GM19035 (cell line): Measurements from ENCODE around the gene SRPK1.

Source experiments
- ATAC-seq: cut with Tn5 transposase; IDR thresholded peaks from one replicate; pipeline ENCODE4 v1.9.1; 2021; ENCODE audit not compliant: unreplicated experiment

The SRPK1 gene

DNA sequence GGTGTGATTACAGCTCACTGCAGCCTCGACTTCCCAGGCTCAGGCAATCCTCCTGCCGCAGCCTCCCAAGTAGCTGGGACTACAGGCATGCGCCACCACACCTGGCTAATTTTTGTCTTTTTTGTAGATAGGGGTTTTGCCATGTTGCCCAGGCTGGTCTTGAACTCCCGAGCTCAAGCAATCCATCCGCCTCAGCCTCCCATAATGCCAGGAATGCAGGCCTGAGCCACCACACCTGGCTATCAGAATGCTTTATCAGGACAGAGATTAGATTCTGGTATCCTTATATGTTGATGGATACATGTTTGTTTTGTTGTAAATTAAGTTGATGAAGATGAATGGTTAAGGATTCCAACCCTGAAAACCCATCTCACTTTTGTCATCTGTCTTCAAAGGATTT is 91.6 kb downstream of the SRPK1 start:
- ATAC-seq, result no peak

DNA sequence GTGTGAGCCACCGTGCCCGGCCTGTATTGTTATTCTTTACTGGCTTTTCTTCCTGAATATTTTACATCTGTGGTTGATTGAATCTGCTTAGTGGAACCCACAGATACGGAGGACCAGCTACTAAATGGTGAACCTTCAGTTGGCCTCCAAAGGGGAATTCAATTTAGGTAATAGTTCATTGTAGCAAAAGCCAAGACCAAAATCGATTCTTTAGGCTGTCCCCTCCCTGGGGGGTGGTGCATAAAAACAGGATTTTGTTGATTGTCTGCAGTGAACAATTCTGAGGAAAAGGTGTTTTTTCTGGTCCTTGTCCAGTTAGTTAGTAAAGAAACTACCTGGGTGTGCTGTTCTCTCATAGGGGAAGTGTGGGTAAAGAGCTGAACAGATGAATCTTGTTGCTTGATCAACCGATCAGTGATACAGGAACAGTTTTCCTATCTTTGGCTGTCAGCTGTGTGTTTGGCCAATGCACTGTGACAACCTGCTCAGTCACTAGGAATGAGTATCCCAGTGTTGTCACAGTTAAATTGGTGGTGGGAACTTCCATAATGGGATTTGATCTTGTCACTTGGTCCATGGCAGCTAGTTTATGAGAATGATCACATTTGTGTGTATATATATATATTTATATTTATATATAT is 96.2 kb downstream of the SRPK1 start:
- ATAC-seq, result no peak

DNA sequence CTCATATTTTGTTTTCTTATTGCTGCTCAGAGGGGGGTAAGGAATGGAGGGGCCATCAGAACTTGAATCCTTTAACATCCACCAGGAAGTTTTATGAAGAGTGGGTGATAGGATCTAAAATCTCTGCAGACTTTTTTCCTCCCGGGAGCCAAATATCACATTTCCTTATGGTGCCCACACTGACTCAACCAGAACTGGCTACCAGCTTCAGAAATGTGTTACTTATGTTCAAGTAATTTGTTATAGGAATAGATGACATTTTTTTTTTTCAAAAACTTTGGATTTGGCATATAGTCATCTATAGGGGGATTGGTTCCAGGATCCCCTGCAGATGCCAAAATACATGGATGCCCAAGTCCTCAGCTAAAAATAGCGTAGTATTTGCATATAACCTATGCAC is 97.3 kb downstream of the SRPK1 start:
- ATAC-seq, result no peak

DNA sequence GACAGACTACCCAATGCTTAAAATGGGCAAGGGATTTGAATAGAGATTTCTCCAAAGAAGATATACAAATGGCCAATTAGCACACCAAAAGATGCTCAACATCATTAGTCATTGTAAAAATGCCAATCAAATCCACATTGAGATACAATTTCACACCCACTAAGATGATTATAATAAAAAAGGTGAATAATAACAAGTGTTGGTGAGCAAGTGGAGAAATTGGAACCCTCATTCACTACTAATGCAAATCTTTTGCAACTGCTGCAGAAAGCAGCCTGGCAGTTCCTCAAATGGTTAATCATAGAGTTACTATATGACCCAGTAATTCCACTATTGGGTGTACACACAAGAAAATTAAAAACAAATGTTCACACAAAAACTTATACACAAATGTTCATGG is 103.4 kb downstream of the SRPK1 start:
- no peak for ATAC-seq

DNA sequence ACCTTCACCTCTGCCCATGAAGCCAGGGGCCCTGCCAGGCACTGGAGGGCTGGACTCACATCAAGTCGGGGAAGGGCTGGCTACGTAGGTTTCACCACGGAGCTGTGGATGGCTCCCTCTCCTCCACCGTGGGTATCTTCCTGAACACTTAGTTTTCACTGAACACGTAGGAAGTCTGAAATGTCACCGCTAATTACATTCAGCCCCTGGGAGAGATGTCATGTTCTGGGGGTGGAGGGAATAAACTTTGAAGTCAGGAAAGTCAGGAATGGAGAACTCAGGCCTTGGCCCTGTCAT is 109.3 kb downstream of the SRPK1 start:
- ATAC-seq, result no peak

DNA sequence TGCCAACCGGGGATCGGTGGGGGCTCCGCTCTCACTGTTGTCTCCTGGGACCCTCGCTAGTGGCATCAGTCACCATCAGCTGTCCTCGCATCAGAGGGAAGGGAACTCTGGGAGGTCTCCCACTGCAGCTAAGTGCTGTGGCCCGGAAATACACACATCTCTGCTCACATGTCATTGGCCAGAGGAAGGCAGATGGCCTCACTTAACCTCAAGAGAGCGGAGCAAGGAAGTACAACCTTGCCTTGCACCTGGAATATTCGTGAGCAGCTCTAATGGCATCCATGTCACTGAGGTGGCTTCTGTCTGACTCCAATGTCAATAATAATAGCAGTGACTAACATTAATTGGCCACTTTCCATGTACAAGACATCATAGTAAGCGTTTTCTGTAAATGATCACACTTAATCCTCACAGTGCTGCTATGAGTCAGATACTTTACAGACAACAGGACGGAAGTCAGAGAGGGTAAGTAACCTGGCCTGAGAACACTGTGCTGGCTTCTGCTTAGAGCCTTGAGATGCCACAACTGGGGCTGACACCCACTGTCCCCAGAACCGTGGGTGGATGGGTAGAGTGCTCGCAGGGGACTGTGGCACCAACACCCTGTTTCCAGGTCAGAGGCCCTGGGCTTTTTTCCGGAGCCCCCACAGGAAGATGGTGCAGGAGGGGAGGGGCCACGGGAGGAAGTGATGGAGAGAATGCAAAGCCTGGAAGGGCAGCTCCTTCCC is 109.8 kb downstream of the SRPK1 start:
- no peak for ATAC-seq

DNA sequence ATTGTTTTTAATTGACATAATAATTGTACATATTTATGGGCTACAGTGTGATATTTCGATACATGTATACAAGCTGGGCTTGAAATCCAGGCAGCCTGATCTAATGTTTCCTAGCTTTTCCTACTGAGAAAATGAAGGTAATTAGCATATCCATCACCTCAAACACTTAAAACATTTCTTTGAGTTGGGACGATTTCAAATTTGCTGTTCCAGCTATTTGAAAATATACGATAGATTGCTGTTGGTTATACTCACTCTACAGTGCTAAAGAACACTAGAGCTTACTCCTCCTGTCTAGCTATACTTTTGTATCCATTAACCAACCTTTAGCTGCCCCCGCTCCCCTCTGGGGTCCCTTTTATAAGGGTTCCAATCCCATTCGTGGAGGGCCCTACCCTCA is 111.1 kb downstream of the SRPK1 start:
- ATAC-seq, result no peak

DNA sequence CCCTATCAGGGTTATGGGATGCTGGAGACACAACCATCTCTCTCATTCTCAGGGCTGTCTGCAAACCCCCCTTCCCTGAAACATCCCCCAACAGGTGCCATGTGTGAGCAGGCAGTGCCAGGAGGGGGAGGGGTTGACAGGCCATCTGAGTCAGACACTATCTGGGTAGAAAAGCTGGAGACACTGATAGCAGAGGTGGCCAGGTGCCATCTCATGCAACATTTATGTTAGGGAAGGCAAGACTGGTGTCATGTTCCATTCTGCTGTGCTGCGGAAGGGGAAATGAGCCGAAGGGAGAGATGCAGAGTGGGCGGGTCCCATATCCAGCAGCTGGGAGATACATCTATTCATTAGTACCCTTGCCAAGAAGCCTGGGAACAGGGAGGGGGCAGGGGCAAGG is 112.2 kb downstream of the SRPK1 start:
- ATAC-seq, result no peak

DNA sequence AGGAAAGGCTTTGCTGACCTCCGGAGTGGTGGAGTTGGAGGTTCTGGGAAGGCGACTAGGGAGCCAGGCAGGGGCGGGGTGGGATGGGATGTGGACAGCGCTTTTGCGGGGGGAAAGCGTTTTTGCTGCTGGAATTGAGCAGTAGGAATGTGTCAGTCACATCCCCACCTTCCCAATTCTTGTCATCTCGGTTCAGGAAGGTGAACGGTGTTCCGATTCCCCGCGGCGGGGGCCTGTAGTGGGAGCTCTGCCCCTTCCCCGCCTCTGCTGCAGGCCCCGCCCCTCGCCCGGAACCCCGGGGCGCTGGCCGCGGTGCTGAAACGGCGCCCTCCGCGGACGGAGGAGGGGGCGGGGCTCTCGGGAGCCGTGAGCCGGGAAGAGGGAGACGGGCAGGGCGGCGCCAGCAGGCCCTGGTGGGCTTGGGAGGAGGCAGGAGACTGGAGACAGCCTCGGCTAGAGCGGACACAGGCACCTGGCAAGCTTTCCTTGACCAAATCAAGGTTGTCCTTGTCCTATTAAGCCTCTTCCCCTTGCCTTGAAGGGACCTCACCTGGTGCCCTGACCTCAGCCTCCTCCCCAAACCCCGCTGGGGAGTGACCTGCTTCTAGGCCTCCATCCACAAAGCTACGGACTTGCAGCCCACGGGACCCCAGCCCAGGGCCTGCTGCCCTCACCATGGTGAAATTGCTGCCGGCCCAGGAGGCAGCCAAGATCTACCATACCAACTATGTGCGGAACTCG is 115.7 kb downstream of the SRPK1 start, which contains the start of gene LHFPL5:
LHFPL5 (plus strand) TSS at position 357 of the 741 bp plus-strand sequence; CDS start at position 676, 319 bp downstream.
- no peak for ATAC-seq

DNA sequence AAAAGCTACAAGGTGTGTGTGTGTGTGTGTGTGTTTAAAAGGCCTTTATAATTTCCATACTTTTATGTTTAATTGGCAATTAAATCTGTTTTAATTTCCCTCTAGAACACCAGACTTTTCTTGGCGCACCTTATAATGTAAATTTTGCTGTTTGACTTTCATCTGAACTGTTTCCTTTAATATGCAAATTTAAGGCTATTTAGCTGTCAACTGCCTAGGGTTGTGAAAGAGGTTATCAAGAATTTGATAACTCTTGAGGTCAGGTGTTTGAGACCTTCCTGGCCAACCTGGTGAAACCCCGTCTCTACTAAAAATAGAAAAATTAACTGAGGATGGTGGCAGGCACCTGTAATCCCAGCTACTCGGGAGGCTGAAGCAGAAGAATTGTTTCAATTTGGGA is 119.8 kb downstream of the SRPK1 start:
- no peak for ATAC-seq

DNA sequence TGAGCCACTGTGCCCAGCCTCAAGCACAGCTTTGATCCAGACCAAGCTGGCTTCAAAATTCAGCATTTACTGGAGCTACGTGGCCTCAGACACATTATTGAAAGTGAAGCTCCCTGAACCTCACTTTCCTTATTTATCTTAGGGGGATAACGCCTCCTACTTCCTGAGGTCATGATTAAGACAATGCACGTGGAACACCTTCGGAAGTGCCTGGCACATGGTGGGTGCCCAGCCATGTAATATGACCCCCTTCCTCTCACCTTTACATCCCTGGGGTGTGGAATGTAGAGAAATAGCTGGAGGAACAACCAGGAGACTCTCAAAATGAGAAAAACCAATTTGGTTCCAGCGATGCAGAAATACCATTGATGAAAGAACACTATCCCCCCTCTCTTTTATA is 122.2 kb downstream of the SRPK1 start:
- no peak for ATAC-seq

DNA sequence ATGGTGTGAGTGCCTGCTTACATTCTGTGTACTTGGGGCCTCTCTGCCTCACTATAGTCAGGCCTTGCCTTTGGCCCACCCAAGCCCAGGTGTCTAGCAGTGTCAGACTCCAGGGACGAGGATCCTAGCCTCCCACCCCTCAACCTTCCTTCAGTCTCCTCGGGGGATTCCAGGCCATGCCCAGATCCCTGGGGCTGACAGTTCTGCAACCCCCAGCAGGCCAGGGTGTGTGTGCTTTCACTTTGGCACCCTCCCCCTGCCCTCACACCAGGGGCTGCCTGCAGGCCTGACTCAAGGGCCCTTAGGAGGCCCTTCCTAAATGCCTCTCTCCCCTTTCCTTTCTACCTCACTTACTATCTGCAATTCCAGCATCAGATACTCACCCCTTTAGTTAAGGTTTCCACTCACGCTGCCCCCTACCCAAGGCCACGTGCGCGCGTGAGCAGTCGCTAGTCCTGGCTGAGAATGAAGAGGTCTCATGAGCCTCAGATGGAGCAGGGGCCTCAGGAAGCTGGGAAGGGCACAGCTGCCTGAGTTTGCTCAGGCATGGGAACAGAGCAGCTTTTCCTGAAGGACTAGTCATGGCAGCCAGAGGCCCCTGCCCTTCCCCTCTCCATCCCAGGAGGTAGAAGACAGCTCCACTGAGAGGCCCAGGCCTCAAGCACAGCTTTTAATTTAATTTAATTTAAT is 122.9 kb downstream of the SRPK1 start:
- no peak for ATAC-seq

DNA sequence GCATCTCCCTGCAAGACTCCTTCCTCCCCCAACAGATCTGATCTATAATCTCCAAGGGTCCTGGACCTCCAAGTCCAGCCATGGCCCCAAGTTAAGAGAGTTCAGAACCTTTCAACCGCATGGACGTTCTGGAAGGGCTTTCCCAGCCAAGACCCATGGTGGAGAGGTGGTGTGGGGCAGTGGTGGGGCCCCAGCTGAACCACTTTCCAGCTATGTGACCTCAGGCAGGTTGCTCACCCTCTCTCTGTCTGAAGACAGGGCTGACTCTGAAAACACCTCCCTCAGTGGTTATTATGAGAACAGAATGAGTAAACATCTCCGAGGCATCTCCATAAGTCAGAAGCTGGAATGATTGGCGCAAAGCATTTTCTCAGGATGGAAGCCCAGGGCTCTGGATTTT is 124.7 kb downstream of the SRPK1 start:
- ATAC-seq, result no peak

DNA sequence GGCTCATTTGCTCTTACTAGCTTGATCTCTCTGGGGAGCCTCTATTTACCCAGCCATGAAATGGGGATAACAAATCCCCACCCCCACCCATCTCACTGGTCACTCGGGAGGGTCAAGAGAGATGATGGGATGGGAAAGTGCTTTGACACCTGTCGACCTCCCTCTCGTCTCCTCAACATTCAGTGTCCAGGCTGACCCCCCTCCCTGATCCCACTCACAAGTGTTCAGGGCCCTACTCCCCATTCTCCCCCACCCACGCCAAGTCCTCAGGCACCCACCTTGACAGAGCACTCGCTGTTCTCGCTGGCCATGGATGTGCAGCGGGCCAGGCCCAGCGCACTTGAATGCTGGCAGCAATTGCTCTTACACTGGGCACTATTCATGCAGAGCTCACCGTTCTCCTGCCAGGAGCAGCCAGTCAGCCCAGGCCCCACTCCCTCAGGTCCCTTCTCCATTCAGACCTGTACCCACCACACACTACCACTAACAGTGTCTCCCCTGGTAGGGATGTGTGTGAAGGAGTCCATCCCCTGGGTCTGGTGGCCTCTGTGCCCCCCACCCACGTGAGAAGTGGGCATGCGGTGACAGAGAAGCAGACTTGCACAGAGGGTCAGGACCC is 125.3 kb downstream of the SRPK1 start:
- ATAC-seq, result no peak

DNA sequence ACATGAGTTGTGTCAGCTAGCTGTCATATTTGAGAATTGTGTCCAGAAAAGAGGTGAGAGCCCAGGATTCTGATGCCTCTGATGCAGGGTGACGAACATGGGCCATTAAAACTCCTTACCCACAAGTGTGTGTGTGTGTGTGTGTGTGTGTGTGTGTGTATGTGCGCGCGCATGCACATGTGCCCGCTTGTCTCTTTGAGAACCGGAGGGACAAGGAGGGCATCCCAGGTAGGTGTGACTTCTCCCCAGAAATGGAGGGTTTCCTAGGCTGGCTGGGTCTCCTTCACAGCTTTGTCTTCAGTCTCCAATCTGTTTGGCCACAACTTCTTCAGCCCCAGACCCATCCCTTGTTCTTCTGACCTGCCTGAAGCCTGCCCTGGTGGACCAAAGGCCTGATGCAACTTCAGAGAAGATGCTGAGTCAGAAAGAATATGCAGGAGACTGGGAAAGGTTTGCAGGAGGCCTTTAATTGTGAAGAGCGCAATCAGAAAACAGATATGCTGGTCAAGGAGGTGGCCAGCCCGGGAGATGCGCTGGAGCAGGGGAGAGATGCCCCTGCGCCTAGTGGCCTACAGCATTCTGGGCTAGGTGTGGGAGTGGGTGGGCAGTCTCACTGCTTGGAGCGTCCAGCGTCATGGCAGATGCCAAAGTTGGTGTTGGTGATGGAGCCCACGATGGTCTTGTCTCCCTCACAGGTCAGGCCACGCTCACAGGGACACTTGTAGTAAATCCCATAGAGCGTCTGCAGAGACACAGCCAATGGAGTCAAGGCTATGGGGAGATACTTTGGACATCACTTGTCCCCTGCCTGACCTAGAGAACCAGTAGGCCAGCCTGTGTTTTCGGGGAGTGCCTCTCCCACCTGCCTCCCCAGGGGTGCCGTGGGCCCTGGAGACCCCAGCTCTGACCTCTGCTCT is 126.1 kb downstream of the SRPK1 start:
- ATAC-seq, result no peak

DNA sequence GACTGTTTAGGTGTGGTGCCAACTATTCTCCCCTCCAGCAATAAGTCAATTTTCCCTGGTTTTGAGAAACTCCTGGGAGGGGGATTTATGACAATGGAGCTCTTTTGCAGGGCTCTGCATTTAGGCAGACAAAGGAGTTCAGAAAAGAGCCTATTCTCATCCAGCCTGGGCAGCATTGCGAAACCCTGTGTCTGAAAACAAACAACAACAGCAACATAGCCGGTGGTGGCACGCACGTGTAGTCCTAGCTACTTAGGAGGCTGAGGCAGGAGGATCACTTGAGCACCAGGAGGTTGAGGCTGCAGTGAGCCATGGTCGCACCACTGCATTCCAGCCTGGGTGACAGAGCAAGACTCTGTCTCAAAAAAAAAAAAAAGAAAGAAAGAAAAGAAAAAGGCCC is 130.2 kb downstream of the SRPK1 start:
- ATAC-seq, result no peak

DNA sequence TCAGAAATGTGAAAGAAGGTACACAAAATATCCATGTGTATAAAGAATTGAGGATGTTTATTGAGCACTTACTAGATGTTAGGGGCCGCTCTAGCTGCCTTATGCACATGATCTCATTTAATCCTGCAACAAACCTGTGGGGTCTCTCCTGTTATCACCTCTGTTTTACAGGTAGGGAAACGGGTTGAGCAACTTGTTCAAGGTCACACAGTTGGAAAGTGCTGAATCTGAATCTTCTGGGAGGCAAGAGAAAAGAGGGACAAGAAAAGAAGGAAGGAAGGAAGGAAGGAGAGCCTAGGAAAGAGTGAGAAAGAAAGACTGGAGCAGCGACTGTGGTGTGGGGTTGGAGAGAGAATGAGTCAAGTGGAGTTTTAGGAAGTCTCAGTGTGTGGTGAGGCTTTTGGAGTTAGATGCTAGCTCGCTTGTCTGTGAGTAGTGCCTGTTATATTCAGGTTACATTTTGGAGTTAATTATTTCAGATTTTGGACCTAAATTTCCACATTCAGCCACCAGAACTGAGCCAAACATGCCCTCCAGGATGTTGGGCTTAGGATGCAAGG is 132.4 kb downstream of the SRPK1 start:
- no peak for ATAC-seq

DNA sequence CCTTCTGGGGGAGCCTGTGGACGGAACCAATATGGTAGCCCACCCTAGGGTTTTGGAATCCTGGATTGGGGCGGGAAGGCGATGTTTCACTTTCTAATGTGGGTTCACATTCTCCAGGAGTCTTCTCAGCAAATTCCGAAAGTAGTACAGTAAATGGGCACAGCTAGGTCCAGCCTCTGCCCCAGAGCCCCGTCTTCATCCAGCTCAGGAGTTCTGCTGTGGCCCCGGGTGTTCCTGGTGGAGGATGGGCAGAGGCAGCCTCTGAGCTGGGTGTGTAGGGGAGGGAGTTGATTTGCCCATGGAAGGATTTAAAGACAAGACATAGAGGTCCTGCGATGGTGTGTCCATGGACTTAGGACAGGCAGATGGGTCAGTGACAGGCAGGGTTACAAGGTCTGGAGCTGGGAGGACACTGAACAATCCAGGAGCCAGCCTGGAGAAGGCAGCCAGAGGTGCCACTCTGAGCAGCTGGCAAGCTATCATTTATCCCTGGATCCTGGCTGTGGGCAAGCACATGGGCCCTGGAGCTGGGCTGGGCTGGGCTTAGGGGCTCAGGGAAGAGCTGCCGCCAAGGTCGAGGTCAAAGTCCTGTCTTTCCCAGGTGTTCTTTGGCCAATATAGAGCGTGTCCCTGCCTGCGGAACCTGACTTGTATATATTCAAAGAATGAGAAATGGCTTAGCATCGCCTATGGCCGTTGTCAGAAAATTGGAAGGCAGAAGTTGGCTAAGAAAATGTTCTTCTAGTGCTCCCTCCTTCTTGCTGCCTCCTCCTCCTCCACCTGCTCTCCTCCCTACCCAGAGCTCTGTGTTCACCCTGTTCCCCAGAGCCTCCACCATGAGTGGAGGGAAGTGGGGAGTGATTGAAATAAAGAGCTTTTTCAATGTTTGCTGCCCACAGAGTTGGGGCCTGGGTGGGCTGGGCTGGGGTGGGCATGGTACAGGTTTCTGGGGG is 133.4 kb downstream of the SRPK1 start:
- no peak for ATAC-seq

DNA sequence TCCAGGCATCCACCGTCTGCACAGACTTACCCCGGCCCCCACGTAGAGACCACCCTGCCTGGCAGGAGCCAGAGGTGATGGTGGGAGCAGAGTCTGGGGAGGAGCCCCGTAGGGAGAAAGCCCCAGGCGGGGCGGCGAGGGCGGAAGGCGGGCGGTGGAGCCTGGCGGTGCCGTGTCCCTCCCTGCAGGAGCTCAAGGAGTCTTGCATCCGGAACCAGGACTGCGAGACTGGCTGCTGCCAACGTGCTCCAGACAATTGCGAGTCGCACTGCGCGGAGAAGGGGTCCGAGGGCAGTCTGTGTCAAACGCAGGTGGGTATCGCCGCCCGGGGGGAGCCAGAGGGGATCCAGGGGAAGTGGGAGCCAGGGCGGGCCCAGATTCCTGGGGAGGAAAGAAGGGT is 134.1 kb downstream of the SRPK1 start:
- ATAC-seq, result no peak
